ENCODE results near the gene SHC2.

- TF ChIP-seq EZH2 (IDR thresholded peaks at IDR 0.05; ENCODE audit: low read depth, unreplicated experiment) (no peak), CTCF (conservative IDR thresholded peaks at IDR 0.05; ENCODE audit: low read depth in 2 of 2) (no peak), EZH2phosphoT487 (IDR thresholded peaks at IDR 0.05; ENCODE audit: unreplicated experiment) (no peak), REST (IDR thresholded peaks at IDR 0.05; ENCODE audit: unreplicated experiment) (no peak)
Measured at GRCh38 chr19:478976-479375, 18.1 kb upstream of the SHC2 start.

Measured in GM23338 (cell line).